ENCODE measurements around the gene FAM120B. TPM values are rescaled to one million over a fixed set of nuclear protein-coding genes. Genes with fewer than 3 reads are reported as not detected.

The FAM120B gene
- total and polyA plus RNA-seq, 2 experiments from 2014 or later: 7.2 to 16.7 TPM

DNA sequence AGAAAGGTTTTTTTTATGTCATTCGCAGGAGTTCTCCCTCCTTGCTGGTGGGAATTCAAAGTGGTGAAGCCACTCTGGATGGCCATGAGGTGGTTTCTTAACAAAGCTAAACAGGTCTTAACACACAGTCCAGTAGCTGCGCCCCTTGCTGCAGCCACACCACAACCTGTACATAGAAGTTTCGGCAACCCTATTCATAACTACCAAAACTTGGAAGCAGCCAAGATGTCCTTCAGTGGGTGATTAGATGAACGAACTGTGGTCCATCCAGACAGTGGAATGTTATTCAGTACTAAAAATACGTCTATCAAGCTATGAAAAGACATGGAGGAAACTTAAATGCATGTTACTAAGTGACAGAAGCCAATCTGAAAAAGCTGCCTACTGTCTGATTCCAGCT, 78.9 kb downstream of the FAM120B start:
- peaks cover 13% of the 10 kb centered on the region for H3K4me1 Mint-ChIP-seq
- Histone ChIP-seq H3K4me3 (no peak overlapping the region), H2AFZ (no peak overlapping the region), H3K9me2 (ENCODE audit: insufficient read depth) (no peaks in the 10 kb centered on the region), H3K4me2 (no peak overlapping the region), H3K36me3 (ENCODE audit: insufficient read depth) (no peaks in the 10 kb centered on the region), H3K4me1 (ENCODE audit: insufficient read depth) (no peaks in the 10 kb centered on the region), H3K79me2 (replicated peaks; ENCODE audit: insufficient read depth) (no peaks in the 10 kb centered on the region), H3K27ac (ENCODE audit: low read depth) (no peak overlapping the region), H4K20me1 (replicated peaks; ENCODE audit: insufficient read depth) (no peaks in the 10 kb centered on the region), H3F3A (replicated peaks; ENCODE audit: low read depth) (no peaks in the 10 kb centered on the region), H3K27me3 (ENCODE audit: insufficient read depth) (no peaks in the 10 kb centered on the region)
- no peak overlapping the region for H3K27ac Mint-ChIP-seq
- TF ChIP-seq STAT1 (IDR thresholded peaks at IDR 0.05; ENCODE audit: unreplicated experiment) (no peak), ZNF114 (CRISPR knock-in tag; IDR thresholded peaks at IDR 0.05) (no peak), EZH2 (IDR thresholded peaks at IDR 0.05; ENCODE audit: low read depth, unreplicated experiment) (no peak), POLR2AphosphoS5 (IDR thresholded peaks at IDR 0.05; ENCODE audit: low read depth) (no peak), ZNF331 (CRISPR knock-in tag; IDR thresholded peaks at IDR 0.05; ENCODE audit: low read depth) (no peak), EZH2phosphoT487 (IDR thresholded peaks at IDR 0.05; ENCODE audit: unreplicated experiment) (no peak), ZNF462 (CRISPR knock-in tag; IDR thresholded peaks at IDR 0.05) (no peak), NANOG (IDR thresholded peaks at IDR 0.05; ENCODE audit: borderline replicate concordance) (no peak), JUNB (IDR thresholded peaks at IDR 0.05; ENCODE audit: unreplicated experiment) (no peak), CREB1 (CRISPR knock-in tag; IDR thresholded peaks at IDR 0.05; ENCODE audit: low read depth) (no peak), ETS1 (IDR thresholded peaks at IDR 0.05) (no peak)
- TF ChIP-seq, protein P1, sequence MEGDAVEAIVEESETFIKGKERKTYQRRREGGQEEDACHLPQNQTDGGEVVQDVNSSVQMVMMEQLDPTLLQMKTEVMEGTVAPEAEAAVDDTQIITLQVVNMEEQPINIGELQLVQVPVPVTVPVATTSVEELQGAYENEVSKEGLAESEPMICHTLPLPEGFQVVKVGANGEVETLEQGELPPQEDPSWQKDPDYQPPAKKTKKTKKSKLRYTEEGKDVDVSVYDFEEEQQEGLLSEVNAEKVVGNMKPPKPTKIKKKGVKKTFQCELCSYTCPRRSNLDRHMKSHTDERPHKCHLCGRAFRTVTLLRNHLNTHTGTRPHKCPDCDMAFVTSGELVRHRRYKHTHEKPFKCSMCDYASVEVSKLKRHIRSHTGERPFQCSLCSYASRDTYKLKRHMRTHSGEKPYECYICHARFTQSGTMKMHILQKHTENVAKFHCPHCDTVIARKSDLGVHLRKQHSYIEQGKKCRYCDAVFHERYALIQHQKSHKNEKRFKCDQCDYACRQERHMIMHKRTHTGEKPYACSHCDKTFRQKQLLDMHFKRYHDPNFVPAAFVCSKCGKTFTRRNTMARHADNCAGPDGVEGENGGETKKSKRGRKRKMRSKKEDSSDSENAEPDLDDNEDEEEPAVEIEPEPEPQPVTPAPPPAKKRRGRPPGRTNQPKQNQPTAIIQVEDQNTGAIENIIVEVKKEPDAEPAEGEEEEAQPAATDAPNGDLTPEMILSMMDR (conservative IDR thresholded peaks at IDR 0.05; ENCODE audit: low read depth in 2 of 2): no peak
- TF ChIP-seq, protein P2, sequence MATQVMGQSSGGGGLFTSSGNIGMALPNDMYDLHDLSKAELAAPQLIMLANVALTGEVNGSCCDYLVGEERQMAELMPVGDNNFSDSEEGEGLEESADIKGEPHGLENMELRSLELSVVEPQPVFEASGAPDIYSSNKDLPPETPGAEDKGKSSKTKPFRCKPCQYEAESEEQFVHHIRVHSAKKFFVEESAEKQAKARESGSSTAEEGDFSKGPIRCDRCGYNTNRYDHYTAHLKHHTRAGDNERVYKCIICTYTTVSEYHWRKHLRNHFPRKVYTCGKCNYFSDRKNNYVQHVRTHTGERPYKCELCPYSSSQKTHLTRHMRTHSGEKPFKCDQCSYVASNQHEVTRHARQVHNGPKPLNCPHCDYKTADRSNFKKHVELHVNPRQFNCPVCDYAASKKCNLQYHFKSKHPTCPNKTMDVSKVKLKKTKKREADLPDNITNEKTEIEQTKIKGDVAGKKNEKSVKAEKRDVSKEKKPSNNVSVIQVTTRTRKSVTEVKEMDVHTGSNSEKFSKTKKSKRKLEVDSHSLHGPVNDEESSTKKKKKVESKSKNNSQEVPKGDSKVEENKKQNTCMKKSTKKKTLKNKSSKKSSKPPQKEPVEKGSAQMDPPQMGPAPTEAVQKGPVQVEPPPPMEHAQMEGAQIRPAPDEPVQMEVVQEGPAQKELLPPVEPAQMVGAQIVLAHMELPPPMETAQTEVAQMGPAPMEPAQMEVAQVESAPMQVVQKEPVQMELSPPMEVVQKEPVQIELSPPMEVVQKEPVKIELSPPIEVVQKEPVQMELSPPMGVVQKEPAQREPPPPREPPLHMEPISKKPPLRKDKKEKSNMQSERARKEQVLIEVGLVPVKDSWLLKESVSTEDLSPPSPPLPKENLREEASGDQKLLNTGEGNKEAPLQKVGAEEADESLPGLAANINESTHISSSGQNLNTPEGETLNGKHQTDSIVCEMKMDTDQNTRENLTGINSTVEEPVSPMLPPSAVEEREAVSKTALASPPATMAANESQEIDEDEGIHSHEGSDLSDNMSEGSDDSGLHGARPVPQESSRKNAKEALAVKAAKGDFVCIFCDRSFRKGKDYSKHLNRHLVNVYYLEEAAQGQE (IDR thresholded peaks at IDR 0.05; ENCODE audit: unreplicated experiment): no peak
- ATAC-seq: no peak
- H3K9me3 Mint-ChIP-seq: no peaks in the 10 kb centered on the region
- no peak for DNase-seq (ENCODE audit: low spot score)
- no peaks in the 10 kb centered on the region for H3K27me3 Mint-ChIP-seq (ENCODE audit: insufficient read depth, low read depth, poor library complexity)
- no peak overlapping the region for H3K4me3 Mint-ChIP-seq
- peaks cover 3% of the 10 kb centered on the region; the same call in 2 of the 3 replicates for H3K36me3 Mint-ChIP-seq (ENCODE audit: low read depth)

Measured in GM23338 (cell line).